Stimulated activated CD8-positive, alpha-beta memory T cell treated with anti-CD3 and anti-CD28 coated beads, Interleukin-15, amount 100 ng/mL, for 48 hours (primary cell): ENCODE data around the gene METRN.
"Not testable (repeated sequence)": the region's sequence is repeated elsewhere in the genome, so short reads cannot be mapped to it uniquely, and the experiment has no call there.

Source experiments
- DNase-seq, 2 donors: peaks; one replicate each; pipeline ENCODE4 v3.0.0-alpha.2; 2020; ENCODE audit warnings: low read depth in 2 of 2

METRN gene

GRCh38 chr16:734981-735881 lies 20.3 kb downstream of the METRN start:
- no peak for DNase-seq

- DNase-seq = peak; percentile 71 to 81
Measured at GRCh38 chr16:735982-736453, 21.1 kb downstream of the METRN start.

- no peak for DNase-seq
Measured at GRCh38 chr16:736936-737481, 22.1 kb downstream of the METRN start.

- no peak for DNase-seq
Measured at GRCh38 chr16:739560-740458, 24.9 kb downstream of the METRN start.

- no peak for DNase-seq
Measured at GRCh38 chr16:740459-740763, 25.5 kb downstream of the METRN start.

GRCh38 chr16:740764-741505 lies 26.0 kb downstream of the METRN start, which contains the start of gene CIAO3:
CIAO3 (minus strand) TSS chr16:740997; CDS start chr16:740985, 12 bp downstream.
- peak; percentile 88 to 90 for DNase-seq

- no peak for DNase-seq
Measured at GRCh38 chr16:741986-742629, 27.2 kb downstream of the METRN start.

GRCh38 chr16:742894-743293 lies 28.0 kb downstream of the METRN start:
- not testable (repeated sequence) for DNase-seq

- no peak for DNase-seq
Measured at GRCh38 chr16:743794-744500, 29.0 kb downstream of the METRN start.

GRCh38 chr16:745739-746138 lies 30.8 kb downstream of the METRN start:
- no peak for DNase-seq

GRCh38 chr16:746637-747036 lies 31.7 kb downstream of the METRN start:
- no peak for DNase-seq

- DNase-seq = no peak
Measured at GRCh38 chr16:747978-748746, 33.2 kb downstream of the METRN start.

GRCh38 chr16:749010-749409 lies 34.1 kb downstream of the METRN start:
- DNase-seq = no peak

GRCh38 chr16:750485-750884 lies 35.6 kb downstream of the METRN start:
- no peak for DNase-seq

- no peak for DNase-seq
Measured at GRCh38 chr16:751152-752006, 36.5 kb downstream of the METRN start.

- no peak for DNase-seq
Measured at GRCh38 chr16:752007-752312, 37.0 kb downstream of the METRN start.

- DNase-seq = not testable (repeated sequence)
Measured at GRCh38 chr16:754121-754607, 39.2 kb downstream of the METRN start.

- DNase-seq = no peak
Measured at GRCh38 chr16:754656-755055, 39.7 kb downstream of the METRN start.

- DNase-seq = no peak
Measured at GRCh38 chr16:756428-756827, 41.5 kb downstream of the METRN start.
